GM19193 (cell line): ENCODE data around the gene IFIT1.

Experiments
- POLR2A ChIP-seq: IDR thresholded peaks from 4 replicates; pipeline ENCODE4 v1.6.1; 2011; ENCODE audit not compliant: insufficient read depth, insufficient read length; ENCODE audit errors: extremely low read depth

IFIT1 gene

GRCh38 chr10:89357096-89357495 lies 35.3 kb upstream of the IFIT1 start:
- TF ChIP-seq POLR2A = no peak

DNA sequence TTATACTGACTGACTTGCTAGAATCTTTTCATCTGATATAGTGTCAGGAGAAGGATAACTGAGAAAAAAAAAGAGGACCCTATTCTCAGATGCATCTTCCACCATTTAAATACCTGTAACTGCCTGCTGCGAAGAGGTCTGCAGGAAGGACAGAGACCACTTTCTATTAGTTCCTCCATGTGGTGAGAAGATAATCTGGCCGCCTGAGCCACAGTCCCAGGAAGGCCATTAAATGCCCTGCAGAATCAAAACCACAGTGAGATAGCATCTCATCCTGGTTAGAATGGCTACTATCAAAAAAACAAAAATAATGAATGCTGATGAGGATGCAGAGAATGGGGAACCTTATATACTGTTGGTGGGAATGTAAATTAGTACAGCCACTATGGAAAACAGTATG lies 34.4 kb upstream of the IFIT1 start:
- TF ChIP-seq POLR2A = no peak

- TF ChIP-seq POLR2A = no peak
Measured at GRCh38 chr10:89360157-89360556, 32.3 kb upstream of the IFIT1 start.

DNA sequence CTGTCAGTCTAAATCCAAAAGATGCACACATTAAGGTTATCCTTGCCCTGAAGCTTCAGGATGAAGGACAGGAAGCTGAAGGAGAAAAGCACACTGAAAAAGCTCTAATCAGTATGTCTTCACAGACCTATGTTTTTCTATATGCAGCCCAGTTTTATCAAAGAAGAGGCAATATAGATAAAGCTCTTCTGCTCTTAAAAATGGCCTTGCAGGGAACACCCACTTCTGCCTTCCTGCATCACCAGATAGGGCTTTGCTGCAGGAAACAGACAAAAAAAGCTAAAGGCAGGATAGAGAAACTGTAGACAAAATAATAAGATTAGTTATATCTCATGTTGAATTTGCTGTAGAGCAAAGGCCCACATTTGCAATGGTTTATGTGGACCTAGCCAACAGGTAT lies 29.5 kb upstream of the IFIT1 start:
- TF ChIP-seq POLR2A = no peak

DNA sequence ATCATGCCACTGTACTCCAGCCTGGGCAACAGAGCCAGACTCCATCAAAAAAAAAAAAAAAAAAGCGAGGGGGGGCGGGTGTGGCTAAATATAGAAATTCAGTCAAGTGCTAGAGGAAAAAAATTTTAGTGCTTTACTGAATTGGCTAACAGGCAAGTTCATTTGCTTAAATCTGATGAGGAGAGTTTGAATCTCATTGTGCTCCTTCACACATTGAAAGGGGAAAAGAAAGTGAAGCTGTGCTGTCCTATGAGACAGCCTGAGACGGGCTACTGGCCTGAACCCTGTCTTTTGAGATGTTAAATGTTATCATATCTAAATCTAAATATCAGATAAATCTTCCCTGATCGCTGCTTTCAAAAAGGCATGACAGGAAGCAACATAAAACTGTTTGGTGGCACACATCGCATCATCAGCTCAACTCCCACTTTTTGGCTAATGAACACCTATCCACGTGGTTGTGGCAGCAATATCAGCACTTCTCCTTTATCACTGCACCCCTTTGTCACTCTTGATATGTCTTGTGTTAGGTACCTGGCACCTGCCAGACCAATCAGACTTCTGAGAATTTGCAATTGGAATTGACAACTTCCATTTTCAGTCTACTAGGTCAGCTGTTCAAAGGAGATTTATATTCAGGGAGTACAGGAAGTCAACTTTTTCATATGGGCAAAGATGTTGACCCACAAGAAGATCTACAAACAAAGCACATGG lies 28.5 kb upstream of the IFIT1 start:
- TF ChIP-seq POLR2A = no peak

DNA sequence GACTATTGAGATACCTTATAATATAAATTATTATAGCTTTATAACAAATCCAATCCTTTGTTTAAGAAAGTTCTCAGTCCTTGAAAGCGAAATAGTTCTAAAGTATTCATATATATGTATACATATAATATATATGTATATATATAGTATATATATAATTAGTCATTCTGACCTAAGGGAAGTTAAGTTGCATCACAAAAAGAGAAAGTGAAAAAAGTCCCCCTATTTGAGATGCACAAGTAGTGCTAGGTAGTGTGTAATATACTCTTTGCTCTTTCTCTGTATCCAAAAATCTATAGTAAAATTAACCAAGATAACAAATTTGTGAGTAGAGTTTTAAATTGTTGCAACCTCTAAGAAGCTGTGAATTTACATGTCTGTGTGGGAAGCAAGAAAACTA lies 27.9 kb upstream of the IFIT1 start:
- no peak for TF ChIP-seq POLR2A

DNA sequence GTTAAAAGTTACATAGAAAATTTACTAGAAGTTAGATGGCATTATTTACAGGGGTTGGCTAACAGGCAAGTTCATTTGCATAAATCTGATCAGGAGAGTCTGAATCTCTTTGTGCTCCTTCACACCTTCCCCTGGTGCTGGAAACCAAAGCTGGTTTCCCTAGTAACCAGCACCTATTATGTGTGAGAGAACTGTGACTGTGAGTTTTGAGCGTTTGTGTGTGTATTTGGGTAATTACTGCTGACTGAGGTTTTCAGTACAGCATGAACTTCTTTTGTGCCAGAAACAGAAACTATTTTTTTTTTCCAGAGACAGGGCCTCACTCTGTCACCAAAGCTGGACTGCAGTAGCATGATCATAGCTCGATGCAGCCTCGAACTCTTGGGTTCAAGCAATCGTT lies 24.9 kb upstream of the IFIT1 start:
- TF ChIP-seq POLR2A = no peak

DNA sequence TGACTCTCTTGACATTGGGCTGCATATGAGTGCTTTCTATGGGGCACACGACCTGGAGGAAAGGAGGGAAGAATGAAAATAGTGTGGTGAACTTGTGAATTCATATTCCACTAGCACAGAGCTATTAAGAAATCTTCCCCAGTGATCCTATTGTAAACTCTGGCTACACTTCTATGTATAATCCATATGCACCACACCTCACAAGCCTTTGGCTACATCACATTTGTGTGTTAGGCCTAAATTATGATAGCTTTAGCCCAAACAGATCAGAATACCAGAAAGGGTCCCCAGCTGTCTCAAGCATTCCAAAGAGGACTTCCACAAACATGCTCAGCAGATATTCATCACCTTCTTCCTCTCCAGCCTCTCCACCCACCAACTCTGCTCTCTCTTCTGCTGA lies 24.3 kb upstream of the IFIT1 start:
- TF ChIP-seq POLR2A = no peak

DNA sequence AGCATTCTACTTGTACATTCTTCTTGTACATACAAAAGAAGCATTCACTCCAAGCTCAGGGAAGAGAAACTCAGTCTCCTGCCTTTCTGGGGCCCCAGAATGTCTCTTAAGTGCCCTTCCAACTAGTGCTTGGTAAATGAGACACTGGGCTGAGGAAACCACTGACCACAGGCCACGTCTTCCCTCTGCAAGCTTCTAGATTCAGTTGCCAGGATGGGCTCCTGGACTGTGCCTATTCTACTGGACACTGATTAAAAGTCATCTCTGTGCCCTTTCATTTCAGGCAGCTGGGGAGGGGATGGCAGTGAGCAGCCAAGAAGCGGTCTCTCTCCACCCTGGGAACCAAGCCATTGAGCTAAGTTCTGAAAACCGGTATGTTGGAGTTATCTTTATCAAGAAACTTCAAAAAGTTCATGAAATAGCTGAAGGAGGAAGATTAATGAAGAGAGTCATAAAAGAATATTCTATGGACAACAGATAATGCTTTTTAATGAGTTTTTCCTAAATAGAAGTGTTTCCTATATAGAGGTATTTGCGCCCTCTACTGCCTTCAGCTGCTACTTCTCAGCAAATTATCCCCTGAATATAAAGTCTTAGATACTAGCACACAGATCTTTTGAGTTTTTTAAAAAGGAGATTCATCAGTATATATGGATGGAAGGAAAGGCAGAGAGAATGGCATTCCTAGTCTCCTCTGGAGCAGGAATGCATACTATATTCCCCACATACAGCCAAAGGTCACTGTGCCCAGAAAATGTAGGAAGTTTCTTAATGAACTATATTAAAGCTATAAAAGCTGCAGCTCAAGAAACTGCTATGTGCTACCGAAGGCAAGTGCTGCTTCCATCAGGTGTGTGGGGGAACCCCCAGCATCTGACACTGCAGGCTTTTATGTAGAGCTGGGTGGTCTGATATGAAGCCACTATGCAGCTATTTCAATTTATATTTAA lies 23.0 kb upstream of the IFIT1 start:
- TF ChIP-seq POLR2A = no peak

DNA sequence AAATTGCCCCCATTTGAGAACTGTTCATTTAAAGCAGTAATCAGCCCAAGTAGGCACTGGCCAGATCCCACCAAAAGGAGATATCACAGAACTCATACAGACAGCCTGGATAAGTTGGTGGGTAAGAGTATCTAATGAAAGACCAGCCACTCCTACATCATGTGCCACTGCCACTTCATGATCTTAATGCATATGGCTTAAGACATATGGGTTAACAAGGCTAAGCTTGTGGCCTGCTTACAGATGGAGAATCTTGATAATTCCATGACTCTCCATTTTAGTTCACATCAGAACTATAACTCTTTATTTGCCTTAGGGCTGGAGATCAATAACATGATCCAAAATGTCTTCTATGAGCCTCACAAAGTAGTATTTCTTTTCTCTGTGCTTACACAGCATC lies 21.3 kb upstream of the IFIT1 start:
- TF ChIP-seq POLR2A = no peak

DNA sequence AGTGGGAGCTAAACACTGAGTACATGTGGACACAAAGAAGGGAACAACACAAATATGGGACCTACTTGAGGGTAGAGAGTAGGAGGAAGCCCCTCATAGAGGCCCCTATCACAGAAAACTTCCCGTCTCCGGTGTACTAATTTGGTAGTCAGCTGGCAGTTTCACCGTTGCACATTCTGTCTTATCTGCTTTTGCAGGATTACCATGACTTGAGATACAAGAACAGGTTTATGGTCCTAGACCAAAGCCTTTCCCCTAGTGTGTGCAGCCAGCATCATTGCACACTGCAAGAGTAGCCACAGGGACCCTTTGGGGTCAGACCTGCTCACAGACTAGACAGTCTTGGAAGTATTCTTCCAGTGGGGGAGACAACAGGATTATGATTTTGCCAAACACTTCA lies 20.4 kb upstream of the IFIT1 start:
- TF ChIP-seq POLR2A = no peak

DNA sequence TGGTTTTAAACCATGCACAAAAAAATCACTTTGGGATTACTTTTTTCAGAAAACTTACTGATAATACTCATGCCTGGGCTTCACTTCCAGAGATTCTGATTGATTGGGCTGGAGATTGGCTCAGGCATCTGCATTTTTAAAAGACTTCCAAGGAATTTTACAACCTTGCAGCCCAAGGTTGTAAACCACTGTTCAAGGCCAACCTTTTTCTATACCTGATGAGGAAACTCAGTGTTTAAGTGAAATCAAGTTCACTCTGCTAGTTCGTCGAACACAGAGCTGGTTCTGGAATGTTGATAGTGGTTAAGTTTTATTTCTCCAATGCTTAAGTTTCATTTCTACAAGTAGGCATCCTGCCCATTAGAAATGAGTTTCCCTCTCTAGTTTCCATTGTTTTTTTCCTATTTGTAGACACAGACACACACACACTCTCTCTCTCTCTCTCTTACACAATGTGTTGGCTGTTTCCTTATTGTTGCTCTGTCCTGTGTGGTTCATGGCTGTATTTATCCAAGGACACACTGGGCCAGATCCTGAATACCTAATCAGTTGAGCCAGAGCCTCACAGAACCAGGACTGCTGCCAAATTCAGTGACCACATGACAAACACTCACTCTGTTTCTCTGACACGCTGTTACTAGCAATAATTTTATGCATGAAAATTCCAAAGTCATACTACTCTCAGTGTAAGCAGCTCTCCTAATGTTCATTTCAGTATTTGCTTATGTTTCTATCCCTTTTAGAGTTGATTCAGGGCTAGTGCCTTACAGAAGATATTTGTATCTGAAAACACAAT lies 18.3 kb upstream of the IFIT1 start:
- TF ChIP-seq POLR2A = no peak

DNA sequence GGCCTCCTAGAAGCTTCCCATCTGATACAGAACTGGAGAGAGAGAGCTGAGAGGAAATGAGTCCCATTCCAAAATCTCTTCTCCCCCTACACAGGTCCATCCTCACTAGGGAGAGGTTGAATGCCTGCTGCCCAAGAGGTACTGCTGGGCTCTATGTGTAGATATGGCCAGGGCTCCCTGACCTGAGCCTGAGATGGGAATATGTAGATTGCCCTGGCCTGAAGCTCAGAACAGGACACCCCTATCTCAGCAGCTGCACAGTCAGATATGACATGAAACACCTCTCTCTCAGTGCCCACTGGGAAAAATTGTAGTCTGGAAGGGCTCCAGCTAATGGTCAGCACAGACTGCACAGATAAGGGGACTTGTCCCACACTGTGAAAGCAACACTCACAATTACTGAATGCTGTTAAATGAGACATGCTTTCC lies 17.7 kb upstream of the IFIT1 start:
- no peak for TF ChIP-seq POLR2A

DNA sequence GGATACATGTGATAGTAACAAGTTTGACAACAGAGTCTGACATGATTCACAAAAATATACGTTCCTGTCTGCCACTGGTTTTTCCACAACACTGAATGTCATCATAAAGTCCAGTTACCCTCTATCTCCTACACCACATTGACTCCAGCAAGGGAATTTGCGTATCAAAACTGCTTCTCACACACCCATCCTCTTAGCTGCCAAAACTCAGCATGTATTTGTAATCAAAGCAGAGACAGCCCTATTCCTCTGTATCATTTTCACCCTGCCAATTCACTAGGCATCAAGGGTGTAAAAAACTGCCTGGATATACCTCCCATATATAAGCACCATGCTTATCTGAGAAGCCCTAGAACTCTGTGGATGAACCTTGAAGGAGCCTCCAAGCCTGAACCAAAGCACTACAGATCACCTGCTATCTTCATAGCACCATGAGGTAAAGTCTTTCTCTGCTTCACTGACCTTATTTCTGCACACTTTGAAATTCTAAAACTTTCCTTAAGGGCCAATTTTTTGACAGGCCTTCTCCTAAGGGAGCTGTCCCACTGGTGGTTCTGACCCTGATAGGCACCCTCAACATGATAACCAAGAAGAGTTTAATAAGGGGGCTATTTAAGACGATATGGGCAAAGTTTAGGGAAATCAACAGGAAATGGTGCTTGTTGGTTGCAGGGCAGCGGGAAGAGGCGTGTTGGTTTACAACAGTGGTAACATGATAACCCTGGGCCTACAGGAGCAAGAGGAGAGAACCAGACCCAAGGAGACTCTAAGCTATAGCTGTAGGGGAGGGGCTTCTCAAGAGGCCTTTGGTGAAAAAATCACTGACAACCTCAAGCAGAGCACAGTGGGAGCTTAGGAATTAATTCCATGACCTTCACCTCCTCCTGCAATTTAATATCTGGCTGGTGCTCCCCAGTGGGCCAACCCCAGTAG lies 14.5 kb upstream of the IFIT1 start, which contains the start of gene IFIT1B:
IFIT1B (plus strand) TSS at position 352 of the 933 bp plus-strand sequence; CDS start at position 432, 80 bp downstream.
- TF ChIP-seq POLR2A = no peak
